Measurements from ENCODE around the gene CAMK2A.

The CAMK2A gene

GRCh38 chr5:150224483-150225027 is 65.0 kb downstream of the CAMK2A start:
- TF ChIP-seq ZFX (IDR thresholded peaks at IDR 0.05; ENCODE audit: borderline replicate concordance) (no peak), CTCF (IDR thresholded peaks at IDR 0.05) (no peak)
- H3K27ac ChIP-seq, result no peak overlapping the region

- TF ChIP-seq CTCF (IDR thresholded peaks at IDR 0.05) (no peak), ZFX (IDR thresholded peaks at IDR 0.05; ENCODE audit: borderline replicate concordance) (no peak)
- H3K27ac ChIP-seq, result no peak overlapping the region
These were observed 66.1 kb downstream of the CAMK2A start for GRCh38 chr5:150223474-150223873.

GRCh38 chr5:150222906-150223305 is 66.7 kb downstream of the CAMK2A start:
- no peak overlapping the region for H3K27ac ChIP-seq
- no peak for TF ChIP-seq ZFX (IDR thresholded peaks at IDR 0.05; ENCODE audit: borderline replicate concordance)
- TF ChIP-seq CTCF (IDR thresholded peaks at IDR 0.05), result no peak

- no peak overlapping the region for H3K27ac ChIP-seq
- TF ChIP-seq CTCF (IDR thresholded peaks at IDR 0.05), result no peak
- no peak for TF ChIP-seq ZFX (IDR thresholded peaks at IDR 0.05; ENCODE audit: borderline replicate concordance)
These were observed 68.1 kb downstream of the CAMK2A start for GRCh38 chr5:150221471-150221870.

- TF ChIP-seq ZFX (IDR thresholded peaks at IDR 0.05; ENCODE audit: borderline replicate concordance) (no peak), CTCF (IDR thresholded peaks at IDR 0.05) (no peak)
- no peak overlapping the region for H3K27ac ChIP-seq
These were observed 69.7 kb downstream of the CAMK2A start for GRCh38 chr5:150219861-150220260.

GRCh38 chr5:150219142-150219541 is 70.4 kb downstream of the CAMK2A start:
- no peak for TF ChIP-seq CTCF (IDR thresholded peaks at IDR 0.05)
- no peak for TF ChIP-seq ZFX (IDR thresholded peaks at IDR 0.05; ENCODE audit: borderline replicate concordance)
- no peak overlapping the region for H3K27ac ChIP-seq

- no peak overlapping the region for H3K27ac ChIP-seq
- no peak for TF ChIP-seq ZFX (IDR thresholded peaks at IDR 0.05; ENCODE audit: borderline replicate concordance)
- TF ChIP-seq CTCF (IDR thresholded peaks at IDR 0.05), result no peak
These were observed 70.9 kb downstream of the CAMK2A start for GRCh38 chr5:150218693-150219035.
